GM18951 (cell line): ENCODE results near the gene ACKR3.

Experiments
- POLR2A ChIP-seq: IDR thresholded peaks from 4 replicates; pipeline ENCODE4 v1.6.1; 2011; ENCODE audit warnings: mild to moderate bottlenecking; ENCODE audit not compliant: insufficient read length, insufficient read depth; ENCODE audit errors: extremely low read depth
- in situ Hi-C: fragments of 300-500 bp; cut with MboI; formaldehyde crosslinking; loops from one replicate; pipeline ENCODE4 v1.12.0; 2022; ENCODE audit warnings: low sequenced_read_pairs, mixed read lengths, inconsistent platforms; ENCODE audit not compliant: unreplicated experiment

ACKR3 gene

GRCh38 chr2:236622201-236622600, 52.6 kb downstream of the ACKR3 start:
- no peak for TF ChIP-seq POLR2A
- in situ Hi-C loops: no loop called here

GRCh38 chr2:236622660-236623059, 53.0 kb downstream of the ACKR3 start:
- in situ Hi-C loops: no loop called here
- no peak for TF ChIP-seq POLR2A

GRCh38 chr2:236623816-236624215, 54.2 kb downstream of the ACKR3 start:
- in situ Hi-C loops: no loop called here
- TF ChIP-seq POLR2A: no peak

GRCh38 chr2:236625156-236625690, 55.6 kb downstream of the ACKR3 start:
- no peak for TF ChIP-seq POLR2A
- in situ Hi-C loops: no loop called here

- TF ChIP-seq POLR2A: no peak
- in situ Hi-C loops: no loop called here
Measured at GRCh38 chr2:236626391-236627150, 56.9 kb downstream of the ACKR3 start.

- TF ChIP-seq POLR2A: no peak
- in situ Hi-C loops: no loop called here
Measured at GRCh38 chr2:236627193-236627592, 57.6 kb downstream of the ACKR3 start.

GRCh38 chr2:236627841-236628240, 58.2 kb downstream of the ACKR3 start:
- in situ Hi-C loops: no loop called here
- no peak for TF ChIP-seq POLR2A

- in situ Hi-C loops: no loop called here
- no peak for TF ChIP-seq POLR2A
Measured at GRCh38 chr2:236628256-236628901, 58.8 kb downstream of the ACKR3 start.

- in situ Hi-C loops: no loop called here
- no peak for TF ChIP-seq POLR2A
Measured at GRCh38 chr2:236628981-236629605, 59.5 kb downstream of the ACKR3 start.

- in situ Hi-C loops: no loop called here
- TF ChIP-seq POLR2A: no peak
Measured at GRCh38 chr2:236629961-236630872, 60.6 kb downstream of the ACKR3 start.

- in situ Hi-C loops: no loop called here
- TF ChIP-seq POLR2A: no peak
Measured at GRCh38 chr2:236631281-236631855, 61.7 kb downstream of the ACKR3 start.

GRCh38 chr2:236631856-236632291, 62.2 kb downstream of the ACKR3 start:
- in situ Hi-C loops: no loop called here
- TF ChIP-seq POLR2A: no peak
